Ascending aorta (tissue), 2 donors: ENCODE measurements around the gene PCSK5. TPM values are rescaled to one million over a fixed set of nuclear protein-coding genes. Genes with fewer than 3 reads are reported as not detected.

Experiments used
- DNase-seq, 2 donors: peaks; one replicate each; pipeline ENCODE4 v3.0.0-alpha.2; 2019; ENCODE audit warnings: low spot score in 2 of 2
- H3K27ac ChIP-seq, 2 donors: fragments of 200-600 bp; sonication (generic); one replicate each; pipeline ENCODE4 v1.5.1; 2016 to 2017; ENCODE audit warnings: mild to moderate bottlenecking in 1 of 2
- H3K27me3 ChIP-seq: fragments of 200-600 bp; sonication (generic); one replicate; pipeline ENCODE4 v1.5.1; 2017
- H3K36me3 ChIP-seq, 2 donors: fragments of 200-600 bp; sonication (generic); one replicate each; pipeline ENCODE4 v1.5.1; 2016
- H3K4me1 ChIP-seq, 2 donors: fragments of 200-600 bp; sonication (generic); one replicate each; pipeline ENCODE4 v1.5.1; 2016 to 2017; ENCODE audit warnings: mild to moderate bottlenecking in 1 of 2
- H3K4me3 ChIP-seq, 2 donors: fragments of 200-600 bp; sonication (generic); one replicate each; pipeline ENCODE4 v1.5.1; 2016 to 2017; ENCODE audit warnings: mild to moderate bottlenecking in 1 of 2
- H3K9me3 ChIP-seq, 2 donors: fragments of 200-600 bp; sonication (generic); one replicate each; pipeline ENCODE4 v1.5.1; 2016
- CTCF ChIP-seq, 3 experiments: fragments of 200-600 bp in 2 of 3; fragments of 450-650 bp in 1 of 3; sonication (generic) in 2 of 3; IDR thresholded peaks; one replicate each; pipeline ENCODE4 v1.5.1; 2016 to 2019; ENCODE audit warnings: antibody characterized with exemption in 3 of 3, mild to moderate bottlenecking in 1 of 3, moderate library complexity in 1 of 3
- intact Hi-C: fragments of 100-400 bp; cut with DNase I; formaldehyde crosslinking; loops from one replicate; pipeline ENCODE4 v1.15.1; 2023
- total RNA-seq: library from RNA; depleted of rRNA; stranded (reverse); fragments of >200 nt; gene quantifications from one replicate; pipeline ENCODE4 v1.1.0, GENCODE V29; 2016

The PCSK5 gene
- total RNA-seq, 1 donor from 2014 or later = 66.3 TPM

GRCh38 chr9:76267284-76267652 lies 376.8 kb downstream of the PCSK5 start:
- no peak for TF ChIP-seq CTCF (IDR thresholded peaks at IDR 0.05)
- intact Hi-C loops = no loop called here
- Histone ChIP-seq H3K4me1 (peaks cover 0 to 14% of the 10 kb centered on the region in 2 donors), H3K4me3 (no peak overlapping the region), H3K36me3 (no peaks in the 10 kb centered on the region), H3K9me3 (peaks cover 0 to 11% of the 10 kb centered on the region in 2 donors), H3K27me3 (no peaks in the 10 kb centered on the region), H3K27ac (no peak overlapping the region)
- no peak for DNase-seq

GRCh38 chr9:76269789-76270188 lies 379.3 kb downstream of the PCSK5 start:
- Histone ChIP-seq H3K27me3 (no peaks in the 10 kb centered on the region), H3K4me1 (peaks cover 0 to 14% of the 10 kb centered on the region in 2 donors), H3K9me3 (no peaks in the 10 kb centered on the region), H3K36me3 (no peaks in the 10 kb centered on the region), H3K4me3 (no peak overlapping the region), H3K27ac (peak overlapping the region; percentile 19 to 37)
- DNase-seq = no peak
- intact Hi-C loops = no loop called here
- TF ChIP-seq CTCF (IDR thresholded peaks at IDR 0.05) = no peak

GRCh38 chr9:76271755-76272154 lies 381.3 kb downstream of the PCSK5 start:
- Histone ChIP-seq H3K36me3 (no peaks in the 10 kb centered on the region), H3K9me3 (no peaks in the 10 kb centered on the region), H3K4me1 (peaks cover 0 to 14% of the 10 kb centered on the region in 2 donors), H3K4me3 (no peak overlapping the region), H3K27me3 (no peaks in the 10 kb centered on the region), H3K27ac (no peak overlapping the region)
- DNase-seq = no peak
- TF ChIP-seq CTCF (IDR thresholded peaks at IDR 0.05) = no peak
- intact Hi-C loops = no loop called here

GRCh38 chr9:76289042-76289441 lies 398.6 kb downstream of the PCSK5 start:
- Histone ChIP-seq H3K4me1 (no peaks in the 10 kb centered on the region), H3K27me3 (no peaks in the 10 kb centered on the region), H3K9me3 (no peaks in the 10 kb centered on the region), H3K36me3 (no peaks in the 10 kb centered on the region), H3K4me3 (no peak overlapping the region), H3K27ac (no peak overlapping the region)
- TF ChIP-seq CTCF (IDR thresholded peaks at IDR 0.05) = no peak
- intact Hi-C loops = no loop called here
- no peak for DNase-seq

GRCh38 chr9:76289703-76290102 lies 399.2 kb downstream of the PCSK5 start:
- no peak overlapping the region for H3K27ac ChIP-seq
- no peaks in the 10 kb centered on the region for H3K4me1 ChIP-seq
- no peaks in the 10 kb centered on the region for H3K27me3 ChIP-seq
- DNase-seq = no peak
- no peak for TF ChIP-seq CTCF (IDR thresholded peaks at IDR 0.05)
- H3K36me3 ChIP-seq = no peaks in the 10 kb centered on the region
- no peak overlapping the region for H3K4me3 ChIP-seq
- H3K9me3 ChIP-seq = no peaks in the 10 kb centered on the region
- intact Hi-C loops = no loop called here

- intact Hi-C loops = no loop called here
These were observed 400.1 kb downstream of the PCSK5 start for GRCh38 chr9:76290555-76290954.

More at GRCh38 chr9:76290555-76290954, 400.1 kb downstream of the PCSK5 start:
- Histone ChIP-seq H3K4me1 (no peaks in the 10 kb centered on the region), H3K4me3 (no peak overlapping the region), H3K9me3 (no peaks in the 10 kb centered on the region), H3K27me3 (no peaks in the 10 kb centered on the region), H3K36me3 (no peaks in the 10 kb centered on the region), H3K27ac (no peak overlapping the region)
- TF ChIP-seq CTCF (IDR thresholded peaks at IDR 0.05) = no peak
- no peak for DNase-seq
